GM23248 (cell line): ENCODE measurements around the gene GJC2. TPM values are rescaled to one million over a fixed set of nuclear protein-coding genes. Genes with fewer than 3 reads are reported as not detected.

Experiments
- DNase-seq: peaks from one replicate; pipeline ENCODE4 v3.0.0-alpha.2; 2015
- H2AFZ ChIP-seq: fragments of 200-600 bp; sonication (generic); 2 replicates; pipeline ENCODE4 v1.6.1; 2016; ENCODE audit warnings: antibody characterized with exemption
- H3F3A ChIP-seq: fragments of 200-600 bp; sonication (generic); 2 replicates; pipeline ENCODE4 v1.6.1; 2016; ENCODE audit warnings: mild to moderate bottlenecking, antibody characterized with exemption, mixed run types; ENCODE audit not compliant: insufficient read depth
- H3K27ac ChIP-seq: fragments of 200-600 bp; sonication (generic); 2 replicates; pipeline ENCODE4 v1.5.1; 2016; ENCODE audit warnings: mild to moderate bottlenecking
- H3K27me3 ChIP-seq: fragments of 200-600 bp; sonication (generic); replicated peaks from 2 replicates; pipeline ENCODE4 v1.6.1; 2016; ENCODE audit warnings: mild to moderate bottlenecking; ENCODE audit not compliant: insufficient read depth
- H3K36me3 ChIP-seq: fragments of 200-600 bp; sonication (generic); 2 replicates; pipeline ENCODE4 v1.6.1; 2016; ENCODE audit warnings: low read depth, mild to moderate bottlenecking
- H3K4me1 ChIP-seq: fragments of 200-600 bp; sonication (generic); 2 replicates; pipeline ENCODE4 v1.6.1; 2016; ENCODE audit warnings: mild to moderate bottlenecking; ENCODE audit not compliant: insufficient read depth
- H3K4me2 ChIP-seq: fragments of 200-600 bp; sonication (generic); one replicate; pipeline ENCODE4 v1.6.1; 2016; ENCODE audit warnings: mild to moderate bottlenecking; ENCODE audit not compliant: unreplicated experiment
- H3K4me3 ChIP-seq: fragments of 200-600 bp; sonication (generic); 2 replicates; pipeline ENCODE4 v1.5.1; 2016; ENCODE audit warnings: mild to moderate bottlenecking
- H3K79me2 ChIP-seq: fragments of 200-600 bp; sonication (generic); 2 replicates; pipeline ENCODE4 v1.6.1; 2016; ENCODE audit warnings: mild to moderate bottlenecking; ENCODE audit not compliant: insufficient read depth
- H3K9ac ChIP-seq: fragments of 200-600 bp; sonication (generic); 2 replicates; pipeline ENCODE4 v1.6.1; 2016; ENCODE audit warnings: mild to moderate bottlenecking
- H3K9me2 ChIP-seq: fragments of 200-600 bp; sonication (generic); 2 replicates; pipeline ENCODE4 v1.6.1; 2016; ENCODE audit warnings: mixed run types, mild to moderate bottlenecking, moderate library complexity; ENCODE audit not compliant: insufficient read depth
- H3K9me3 ChIP-seq: fragments of 200-600 bp; sonication (generic); one replicate; pipeline ENCODE4 v1.6.1; 2017; ENCODE audit warnings: low read depth
- H4K20me1 ChIP-seq: fragments of 200-600 bp; sonication (generic); 2 replicates; pipeline ENCODE4 v1.6.0; 2016; ENCODE audit not compliant: insufficient read depth
- EZH2 ChIP-seq: fragments of 200-600 bp; sonication (generic); IDR thresholded peaks from 2 replicates; pipeline ENCODE4 v1.6.1; 2018; ENCODE audit warnings: antibody characterized with exemption, mild to moderate bottlenecking; ENCODE audit not compliant: insufficient read depth, poor library complexity, severe bottlenecking
- EZH2phosphoT487 ChIP-seq: fragments of 200-600 bp; sonication (generic); IDR thresholded peaks from 2 replicates; pipeline ENCODE4 v1.6.1; 2018; ENCODE audit warnings: antibody characterized with exemption, moderate library complexity, mild to moderate bottlenecking, low read depth; ENCODE audit not compliant: insufficient read depth
- WGBS, 2 experiments: methylation state at CpG; one replicate each; pipeline ENCODE4 v1.1.6; 2015 to 2017; ENCODE audit warnings: low lambda C conversion rate in 2 of 2, low coverage in 1 of 2; ENCODE audit errors: missing lambda C conversion rate in 2 of 2; 5-methylcytosine and 5-hydroxymethylcytosine counted together
- in situ Hi-C: fragments of 300-500 bp; cut with MboI; formaldehyde crosslinking; loops from 2 replicates; pipeline ENCODE4 v1.15.0; 2020
- polyA plus RNA-seq: library from polyadenylated mRNA; unstranded; fragments of >200 nt; fragmentation: Nextera tagmentation; extraction: Ambion mirVana; gene quantifications from 2 replicates; pipeline ENCODE4 v1.2.1, GENCODE V29; 2016
- total RNA-seq: library from RNA; depleted of rRNA; stranded (reverse); fragments of >200 nt; shearing (Covaris generic); gene quantifications from 2 replicates; pipeline ENCODE4 v1.2.3, GENCODE V29; 2014

Gene GJC2
- total and polyA plus RNA-seq, 2 experiments from 2014 or later = 0.08 to 0.54 TPM

DNA sequence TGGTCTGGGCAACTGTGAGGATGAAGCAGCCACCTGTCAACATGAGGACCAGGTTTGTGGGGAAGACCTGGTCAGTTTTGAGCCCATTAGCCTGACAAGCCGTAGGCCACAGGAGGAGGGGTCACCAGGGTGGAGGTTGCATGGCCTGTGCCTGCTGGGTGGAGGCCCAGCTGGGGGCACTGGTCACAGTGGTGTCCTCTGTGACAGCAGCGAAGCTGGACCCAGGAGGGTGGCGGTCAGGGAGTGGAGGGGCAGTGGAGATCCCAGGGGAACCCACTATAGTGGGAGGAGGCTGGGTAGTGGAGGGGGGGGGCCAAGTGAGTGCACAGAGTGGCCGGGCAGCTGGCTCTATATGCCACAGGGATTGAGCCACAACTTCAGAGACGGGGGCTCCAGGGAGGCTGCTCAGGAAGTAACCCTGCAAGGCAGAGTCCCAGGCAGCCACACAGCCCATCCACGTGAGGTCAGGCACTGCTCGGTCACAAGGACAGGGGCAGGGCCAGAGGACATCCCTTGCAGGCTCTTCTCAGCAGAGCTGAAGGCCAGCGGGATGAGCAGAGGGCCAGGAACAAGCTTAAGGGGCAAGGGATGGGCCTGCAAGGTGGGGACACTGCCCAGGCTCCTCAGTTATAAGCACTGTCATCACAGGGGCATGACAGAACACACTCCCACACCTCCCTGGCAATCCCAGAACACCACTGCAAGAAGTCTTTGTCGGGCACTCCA is 44.3 kb upstream of the GJC2 start:
- peaks cover 45% of the 10 kb centered on the region for H3K79me2 ChIP-seq
- H3K36me3 ChIP-seq = no peaks in the 10 kb centered on the region; the same call in 1 of the 2 replicates
- TF ChIP-seq EZH2 (no peak), EZH2phosphoT487 (no peak)
- in situ Hi-C loops = no loop called here
- 60 to 61% methylated on average over 9 of the region's 9 CpGs for WGBS, 2 experiments
- no peak overlapping the region for H3K4me2 ChIP-seq
- no peaks in the 10 kb centered on the region for H3K9me2 ChIP-seq
- peaks cover 13% of the 10 kb centered on the region for H3K4me1 ChIP-seq
- no peak overlapping the region for H3K9ac ChIP-seq
- H3F3A ChIP-seq = peaks cover 10% of the 10 kb centered on the region
- no peak overlapping the region for H3K27ac ChIP-seq
- H2AFZ ChIP-seq = no peak overlapping the region
- no peak overlapping the region for H3K4me3 ChIP-seq
- no peaks in the 10 kb centered on the region for H3K9me3 ChIP-seq
- no peaks in the 10 kb centered on the region for H4K20me1 ChIP-seq
- H3K27me3 ChIP-seq = no peaks in the 10 kb centered on the region
- no peak for DNase-seq

DNA sequence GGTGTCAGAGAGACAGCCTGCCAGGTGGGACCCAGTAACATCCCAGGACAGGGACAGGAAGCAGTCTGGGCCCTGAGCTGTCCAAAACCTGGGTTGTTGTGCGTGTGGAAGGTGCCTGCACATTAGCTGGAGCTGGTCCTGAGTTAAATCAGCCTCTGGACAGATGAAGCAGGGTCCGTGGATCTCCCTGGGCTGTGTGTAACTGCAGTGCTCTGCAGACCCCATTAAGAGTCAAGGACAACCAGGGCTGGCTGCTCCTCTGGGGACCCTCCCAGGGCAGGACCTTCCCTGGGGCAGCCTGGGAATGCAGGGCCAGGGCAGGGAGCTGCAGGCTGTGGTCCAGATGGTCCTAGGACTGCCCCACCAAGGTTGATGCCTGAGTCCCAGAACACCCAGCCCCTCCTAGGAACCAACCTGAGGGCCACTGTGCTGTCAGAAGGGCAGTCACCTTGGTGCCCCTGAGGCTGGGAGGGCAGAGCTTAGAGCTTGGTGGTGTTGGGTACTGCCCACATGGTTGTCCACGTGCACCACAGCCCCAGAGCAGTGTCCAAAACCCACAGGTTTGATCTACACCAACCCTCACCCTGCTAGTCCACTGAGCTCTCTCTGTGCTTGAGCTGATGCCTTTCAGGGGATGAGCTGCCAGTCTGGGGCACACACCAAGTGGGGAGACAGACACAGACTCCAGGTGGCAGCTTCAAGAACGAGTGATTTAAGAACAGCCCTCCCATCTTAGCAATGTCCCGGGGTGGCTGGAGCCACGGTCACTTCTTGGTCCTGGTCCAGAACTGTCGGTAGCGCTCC is 43.5 kb upstream of the GJC2 start:
- Histone ChIP-seq H3K79me2 (peaks cover 40% of the 10 kb centered on the region), H4K20me1 (no peaks in the 10 kb centered on the region), H3K4me3 (no peak overlapping the region), H3K4me2 (no peak overlapping the region), H3K4me1 (peaks cover 13% of the 10 kb centered on the region), H3F3A (peaks cover 2% of the 10 kb centered on the region), H2AFZ (no peak overlapping the region), H3K9ac (no peak overlapping the region), H3K9me2 (no peaks in the 10 kb centered on the region), H3K27me3 (no peaks in the 10 kb centered on the region), H3K27ac (no peak overlapping the region), H3K9me3 (no peaks in the 10 kb centered on the region), H3K36me3 (no peaks in the 10 kb centered on the region)
- in situ Hi-C loops = no loop called here
- WGBS, 2 experiments = 88 to 92% methylated on average over 8 of the region's 8 CpGs
- no peak for TF ChIP-seq EZH2
- TF ChIP-seq EZH2phosphoT487 = no peak
- no peak for DNase-seq

DNA sequence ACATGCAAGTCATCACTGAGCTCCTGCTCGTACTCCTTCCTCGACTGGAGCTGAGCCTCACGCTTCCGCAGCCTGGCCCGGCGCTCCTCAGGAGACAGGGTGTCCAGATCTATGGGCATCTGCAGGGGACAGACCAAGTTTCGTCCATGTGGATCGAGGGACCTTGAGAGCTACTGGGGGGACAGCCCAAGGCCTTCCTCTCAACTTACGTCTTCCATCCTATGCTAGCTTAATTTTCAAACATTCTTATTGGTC is 43.0 kb upstream of the GJC2 start:
- no peak for DNase-seq
- H3K9ac ChIP-seq = no peak overlapping the region
- in situ Hi-C loops = no loop called here
- H3K4me3 ChIP-seq = no peak overlapping the region
- no peak overlapping the region for H3K4me2 ChIP-seq
- no peaks in the 10 kb centered on the region for H3K9me2 ChIP-seq
- TF ChIP-seq EZH2 = no peak
- TF ChIP-seq EZH2phosphoT487 = no peak
- no peaks in the 10 kb centered on the region for H3K9me3 ChIP-seq
- no peak overlapping the region for H2AFZ ChIP-seq
- no peaks in the 10 kb centered on the region for H3K36me3 ChIP-seq
- no peaks in the 10 kb centered on the region for H3F3A ChIP-seq
- H3K27me3 ChIP-seq = no peaks in the 10 kb centered on the region
- peaks cover 13% of the 10 kb centered on the region for H3K4me1 ChIP-seq
- 93 to 95% methylated on average over 9 of the region's 9 CpGs for WGBS, 2 experiments
- H3K79me2 ChIP-seq = peaks cover 35% of the 10 kb centered on the region
- no peak overlapping the region for H3K27ac ChIP-seq
- no peaks in the 10 kb centered on the region for H4K20me1 ChIP-seq

DNA sequence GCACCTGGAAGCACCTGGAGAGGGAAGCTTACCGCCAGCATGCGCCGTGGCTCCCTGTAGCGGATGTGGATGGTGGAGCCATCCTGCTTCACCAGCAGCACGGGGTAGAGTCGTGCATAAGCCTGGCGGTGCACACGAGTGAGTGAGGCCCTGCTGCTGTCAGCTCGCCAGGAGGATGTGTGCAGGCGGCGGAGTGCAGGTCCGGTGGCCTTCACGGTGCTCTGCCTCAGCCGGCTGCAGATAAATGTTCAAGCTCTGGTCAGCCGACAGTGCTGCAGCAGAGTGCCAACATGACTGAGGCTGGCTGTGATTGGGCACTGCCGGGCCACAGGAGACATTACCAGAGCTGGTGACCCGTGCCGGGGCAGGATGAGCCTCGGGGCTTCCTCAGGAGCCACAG is 42.1 kb upstream of the GJC2 start:
- TF ChIP-seq EZH2phosphoT487 = no peak
- TF ChIP-seq EZH2 = no peak
- no peaks in the 10 kb centered on the region for H3F3A ChIP-seq
- peaks cover 13% of the 10 kb centered on the region for H3K4me1 ChIP-seq
- H2AFZ ChIP-seq = no peak overlapping the region
- H3K27me3 ChIP-seq = no peaks in the 10 kb centered on the region
- H3K4me3 ChIP-seq = no peak overlapping the region
- no peak for DNase-seq
- no peaks in the 10 kb centered on the region for H4K20me1 ChIP-seq
- no peaks in the 10 kb centered on the region for H3K9me3 ChIP-seq
- no peak overlapping the region for H3K4me2 ChIP-seq
- 0 out of 2 replicates have a peak overlapping the region, but pooled peaks have one; percentile 93 for H3K9ac ChIP-seq
- H3K27ac ChIP-seq = no peak overlapping the region
- no peaks in the 10 kb centered on the region for H3K9me2 ChIP-seq
- H3K36me3 ChIP-seq = no peaks in the 10 kb centered on the region
- H3K79me2 ChIP-seq = peaks cover 28% of the 10 kb centered on the region
- 81 to 85% methylated on average over 19 of the region's 19 CpGs for WGBS, 2 experiments
- in situ Hi-C loops = no loop called here
